HG03039 (cell line): ENCODE data around the gene ARHGAP33.

Source experiments
- ATAC-seq: cut with Tn5 transposase; IDR thresholded peaks from one replicate; pipeline ENCODE4 v1.9.1; 2021; ENCODE audit warnings: mild to moderate bottlenecking, moderate library complexity; ENCODE audit not compliant: unreplicated experiment

The ARHGAP33 gene, protein sequence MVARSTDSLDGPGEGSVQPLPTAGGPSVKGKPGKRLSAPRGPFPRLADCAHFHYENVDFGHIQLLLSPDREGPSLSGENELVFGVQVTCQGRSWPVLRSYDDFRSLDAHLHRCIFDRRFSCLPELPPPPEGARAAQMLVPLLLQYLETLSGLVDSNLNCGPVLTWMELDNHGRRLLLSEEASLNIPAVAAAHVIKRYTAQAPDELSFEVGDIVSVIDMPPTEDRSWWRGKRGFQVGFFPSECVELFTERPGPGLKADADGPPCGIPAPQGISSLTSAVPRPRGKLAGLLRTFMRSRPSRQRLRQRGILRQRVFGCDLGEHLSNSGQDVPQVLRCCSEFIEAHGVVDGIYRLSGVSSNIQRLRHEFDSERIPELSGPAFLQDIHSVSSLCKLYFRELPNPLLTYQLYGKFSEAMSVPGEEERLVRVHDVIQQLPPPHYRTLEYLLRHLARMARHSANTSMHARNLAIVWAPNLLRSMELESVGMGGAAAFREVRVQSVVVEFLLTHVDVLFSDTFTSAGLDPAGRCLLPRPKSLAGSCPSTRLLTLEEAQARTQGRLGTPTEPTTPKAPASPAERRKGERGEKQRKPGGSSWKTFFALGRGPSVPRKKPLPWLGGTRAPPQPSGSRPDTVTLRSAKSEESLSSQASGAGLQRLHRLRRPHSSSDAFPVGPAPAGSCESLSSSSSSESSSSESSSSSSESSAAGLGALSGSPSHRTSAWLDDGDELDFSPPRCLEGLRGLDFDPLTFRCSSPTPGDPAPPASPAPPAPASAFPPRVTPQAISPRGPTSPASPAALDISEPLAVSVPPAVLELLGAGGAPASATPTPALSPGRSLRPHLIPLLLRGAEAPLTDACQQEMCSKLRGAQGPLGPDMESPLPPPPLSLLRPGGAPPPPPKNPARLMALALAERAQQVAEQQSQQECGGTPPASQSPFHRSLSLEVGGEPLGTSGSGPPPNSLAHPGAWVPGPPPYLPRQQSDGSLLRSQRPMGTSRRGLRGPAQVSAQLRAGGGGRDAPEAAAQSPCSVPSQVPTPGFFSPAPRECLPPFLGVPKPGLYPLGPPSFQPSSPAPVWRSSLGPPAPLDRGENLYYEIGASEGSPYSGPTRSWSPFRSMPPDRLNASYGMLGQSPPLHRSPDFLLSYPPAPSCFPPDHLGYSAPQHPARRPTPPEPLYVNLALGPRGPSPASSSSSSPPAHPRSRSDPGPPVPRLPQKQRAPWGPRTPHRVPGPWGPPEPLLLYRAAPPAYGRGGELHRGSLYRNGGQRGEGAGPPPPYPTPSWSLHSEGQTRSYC

DNA sequence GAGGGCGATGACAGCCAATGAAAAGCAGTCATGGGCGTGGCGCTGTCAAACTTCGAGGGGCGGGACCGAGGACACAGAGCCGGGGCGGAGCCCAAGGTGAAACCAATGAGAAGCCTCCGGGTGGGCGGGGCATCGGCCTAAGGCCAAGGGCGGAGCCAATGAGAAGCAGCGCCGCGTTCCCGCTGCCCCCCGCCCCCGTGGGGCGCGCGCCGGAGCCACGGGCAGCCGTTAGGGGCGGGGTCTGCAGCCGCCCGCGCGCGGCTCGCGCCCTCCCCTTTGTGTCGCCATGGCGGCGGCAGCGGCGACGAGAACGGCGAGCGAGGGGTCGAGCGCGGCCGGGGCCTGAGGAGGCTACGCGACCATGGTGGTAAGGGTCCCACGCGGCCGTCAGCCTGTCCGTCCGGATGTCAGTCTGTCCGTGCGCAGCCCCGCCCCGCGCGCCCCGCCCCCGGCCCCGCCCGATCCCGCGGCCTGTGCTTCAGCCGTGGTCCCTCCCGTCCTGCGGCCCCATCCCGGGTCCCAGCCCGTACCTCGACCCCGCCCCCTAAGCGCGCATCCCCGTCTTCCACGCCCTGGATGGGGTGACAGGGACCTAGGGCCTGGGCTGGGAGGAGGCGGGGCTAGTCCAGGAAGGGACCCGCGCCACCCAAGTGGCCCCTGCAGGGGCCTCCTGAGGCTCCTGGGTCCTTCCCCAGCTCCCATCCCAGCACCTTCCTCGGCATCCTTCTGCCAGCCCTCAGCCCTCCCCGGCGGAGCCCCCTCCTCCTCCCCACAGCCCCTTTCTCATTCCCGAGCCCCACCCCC, at the start of gene ARHGAP33:
ARHGAP33 (plus strand) TSS at position 267 of the 804 bp plus-strand sequence; CDS start at position 362, 95 bp downstream.
- peak; percentile 87 for ATAC-seq

DNA sequence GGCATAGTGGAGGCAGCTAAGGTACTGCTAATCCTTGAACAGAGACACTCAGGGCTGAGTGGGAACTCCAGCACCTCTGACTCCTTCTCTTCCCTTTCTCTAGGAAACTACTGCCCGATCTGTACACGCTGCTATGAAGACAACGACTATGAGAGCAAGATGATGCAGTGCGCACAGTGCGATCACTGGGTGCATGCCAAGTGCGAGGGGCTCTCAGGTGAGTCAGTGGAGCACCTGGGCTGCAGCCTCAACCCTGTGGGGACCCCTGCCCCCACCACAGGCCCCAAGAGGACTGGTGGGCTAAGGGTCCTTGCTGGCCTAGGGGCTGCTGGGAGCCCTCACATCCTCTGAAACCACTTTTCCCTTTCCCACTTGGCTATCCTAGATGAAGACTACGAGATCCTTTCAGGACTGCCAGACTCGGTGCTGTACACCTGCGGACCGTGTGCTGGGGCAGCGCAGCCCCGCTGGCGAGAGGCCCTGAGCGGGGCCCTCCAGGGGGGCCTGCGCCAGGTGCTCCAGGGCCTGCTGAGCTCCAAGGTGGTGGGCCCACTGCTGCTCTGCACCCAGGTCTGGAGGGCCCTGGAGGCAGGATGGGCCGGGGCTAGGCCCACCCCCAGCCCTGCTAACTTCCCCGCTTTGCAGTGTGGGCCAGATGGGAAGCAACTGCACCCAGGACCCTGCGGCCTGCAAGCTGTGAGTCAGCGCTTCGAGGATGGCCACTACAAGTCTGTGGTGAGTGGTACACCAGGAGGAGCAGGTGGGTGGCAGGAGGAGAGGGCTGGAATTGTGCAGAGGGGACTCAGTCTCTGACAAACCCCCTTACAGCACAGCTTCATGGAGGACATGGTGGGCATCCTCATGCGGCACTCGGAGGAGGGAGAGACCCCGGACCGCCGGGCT, 48.1 kb upstream of the ARHGAP33 start:
- no peak for ATAC-seq

DNA sequence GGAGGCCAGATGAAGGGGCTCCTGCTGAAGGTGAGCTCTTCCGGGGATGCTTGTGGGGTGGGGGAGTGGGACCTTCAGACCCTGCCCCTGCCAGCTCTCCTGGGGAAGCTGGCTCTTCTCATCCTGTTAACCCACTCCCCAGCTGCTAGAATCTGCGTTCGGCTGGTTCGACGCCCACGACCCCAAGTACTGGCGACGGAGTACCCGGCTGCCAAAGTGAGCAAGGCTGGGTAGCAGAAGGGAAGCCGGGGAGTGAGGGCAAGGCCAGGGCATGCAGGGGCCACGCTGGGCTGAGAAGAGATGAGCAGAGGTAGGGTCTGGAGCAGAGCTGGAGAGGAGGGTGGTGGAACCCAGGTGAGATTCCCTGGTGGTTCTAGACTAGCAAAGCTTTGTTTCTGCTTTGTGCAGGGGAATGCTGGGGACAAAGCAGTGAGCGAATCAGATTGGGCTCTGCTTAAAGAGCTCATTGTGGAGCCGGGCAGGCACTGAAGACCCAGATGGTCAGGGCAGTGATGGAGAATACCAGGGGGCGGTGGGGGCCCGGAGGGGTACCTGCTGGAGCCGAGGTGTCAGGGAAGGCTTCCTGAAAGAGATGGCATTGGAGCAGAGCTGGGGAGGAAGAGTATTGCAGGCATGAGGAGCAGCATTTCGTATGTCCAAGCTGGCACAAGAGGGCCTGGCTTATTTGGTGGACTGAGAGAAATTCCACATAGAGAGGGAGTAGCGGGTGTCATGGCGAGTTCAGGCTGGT, 47.2 kb upstream of the ARHGAP33 start:
- no peak for ATAC-seq

DNA sequence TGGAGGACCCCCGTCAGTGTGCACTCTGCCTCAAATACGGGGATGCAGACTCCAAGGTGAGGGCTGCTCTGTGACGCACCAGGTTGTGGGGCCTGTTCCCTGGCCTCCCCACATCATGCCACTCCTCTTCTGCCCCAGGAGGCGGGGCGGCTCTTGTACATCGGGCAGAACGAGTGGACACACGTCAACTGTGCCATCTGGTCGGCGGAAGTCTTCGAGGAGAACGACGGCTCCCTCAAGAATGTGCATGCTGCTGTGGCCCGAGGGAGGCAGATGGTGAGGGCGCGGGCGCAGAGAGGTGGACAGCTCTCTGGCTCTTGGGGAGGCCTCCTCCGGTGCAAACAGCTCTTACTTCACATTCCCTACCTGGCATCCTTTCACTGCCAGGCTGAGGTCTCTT, 46.3 kb upstream of the ARHGAP33 start:
- ATAC-seq: no peak

DNA sequence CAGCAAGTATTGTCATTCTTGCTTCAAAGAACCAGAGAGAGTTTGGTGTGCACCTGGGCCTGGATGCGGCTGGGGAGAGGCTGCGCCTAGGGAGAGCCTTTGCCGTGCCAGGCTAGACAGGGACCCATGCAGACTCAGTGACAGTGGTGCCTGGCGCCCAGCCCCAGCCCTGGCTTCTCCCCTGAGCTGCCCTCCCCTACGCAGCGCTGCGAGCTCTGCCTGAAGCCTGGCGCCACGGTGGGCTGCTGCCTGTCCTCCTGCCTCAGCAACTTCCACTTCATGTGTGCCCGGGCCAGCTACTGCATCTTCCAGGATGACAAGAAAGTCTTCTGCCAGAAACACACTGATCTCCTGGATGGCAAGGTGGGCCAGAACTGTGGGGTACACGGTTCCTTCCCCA, 45.6 kb upstream of the ARHGAP33 start:
- ATAC-seq: no peak

DNA sequence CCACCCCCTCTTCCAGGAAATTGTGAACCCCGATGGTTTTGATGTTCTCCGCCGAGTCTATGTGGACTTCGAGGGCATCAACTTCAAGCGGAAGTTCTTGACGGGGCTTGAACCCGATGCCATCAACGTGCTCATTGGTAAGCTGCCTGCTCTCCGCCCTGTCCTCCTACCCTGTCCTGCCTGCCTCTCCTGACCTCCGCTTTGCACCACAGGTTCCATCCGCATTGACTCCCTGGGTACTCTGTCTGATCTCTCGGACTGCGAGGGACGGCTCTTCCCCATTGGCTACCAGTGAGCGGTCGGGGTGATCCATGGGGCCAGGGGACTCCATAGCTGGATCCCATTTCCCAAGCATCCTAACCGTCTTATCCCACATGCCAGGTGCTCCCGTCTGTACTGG, 45.0 kb upstream of the ARHGAP33 start:
- ATAC-seq: no peak

DNA sequence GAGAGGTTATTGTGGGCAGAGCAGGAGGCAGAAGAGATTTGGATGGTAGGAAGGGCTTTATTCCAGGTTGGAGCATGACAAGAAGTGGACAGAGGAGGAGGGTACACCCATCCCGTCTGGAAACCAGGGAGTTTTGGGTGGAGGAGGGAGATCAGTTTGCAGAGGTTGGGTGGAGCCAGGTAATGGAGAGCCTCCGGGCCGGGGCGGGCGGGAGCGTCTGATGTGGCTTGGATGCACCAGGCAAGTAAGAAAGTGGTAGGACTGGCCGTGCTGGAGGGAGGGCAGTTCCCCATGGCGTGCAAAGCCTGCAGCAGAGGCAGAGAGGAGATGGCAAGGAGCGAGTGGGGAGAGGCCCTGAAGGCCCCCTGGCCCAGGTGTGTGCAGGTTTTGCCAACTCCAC, 44.0 kb upstream of the ARHGAP33 start:
- no peak for ATAC-seq

DNA sequence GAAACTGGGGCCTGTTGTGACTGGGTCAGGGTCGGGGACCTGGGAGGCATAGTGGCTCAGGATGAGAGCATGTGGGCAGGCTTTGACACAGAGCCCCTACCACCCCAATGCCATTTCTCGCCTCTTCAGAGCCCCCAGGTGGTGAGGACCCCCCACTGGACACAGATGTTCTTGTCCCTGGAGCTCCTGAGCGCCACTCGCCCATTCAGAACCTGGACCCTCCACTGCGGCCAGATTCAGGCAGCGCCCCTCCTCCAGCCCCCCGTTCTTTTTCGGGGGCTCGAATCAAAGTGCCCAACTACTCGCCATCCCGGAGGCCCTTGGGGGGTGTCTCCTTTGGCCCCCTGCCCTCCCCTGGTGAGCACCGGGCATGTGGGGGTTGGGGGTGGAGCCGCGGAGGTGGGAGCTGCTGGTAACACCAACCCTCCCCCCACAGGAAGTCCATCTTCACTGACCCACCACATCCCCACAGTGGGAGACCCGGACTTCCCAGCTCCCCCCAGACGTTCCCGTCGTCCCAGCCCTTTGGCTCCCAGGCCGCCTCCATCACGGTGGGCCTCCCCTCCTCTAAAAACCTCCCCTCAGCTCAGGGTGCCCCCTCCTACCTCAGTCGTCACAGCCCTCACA, 43.5 kb upstream of the ARHGAP33 start:
- ATAC-seq: no peak

DNA sequence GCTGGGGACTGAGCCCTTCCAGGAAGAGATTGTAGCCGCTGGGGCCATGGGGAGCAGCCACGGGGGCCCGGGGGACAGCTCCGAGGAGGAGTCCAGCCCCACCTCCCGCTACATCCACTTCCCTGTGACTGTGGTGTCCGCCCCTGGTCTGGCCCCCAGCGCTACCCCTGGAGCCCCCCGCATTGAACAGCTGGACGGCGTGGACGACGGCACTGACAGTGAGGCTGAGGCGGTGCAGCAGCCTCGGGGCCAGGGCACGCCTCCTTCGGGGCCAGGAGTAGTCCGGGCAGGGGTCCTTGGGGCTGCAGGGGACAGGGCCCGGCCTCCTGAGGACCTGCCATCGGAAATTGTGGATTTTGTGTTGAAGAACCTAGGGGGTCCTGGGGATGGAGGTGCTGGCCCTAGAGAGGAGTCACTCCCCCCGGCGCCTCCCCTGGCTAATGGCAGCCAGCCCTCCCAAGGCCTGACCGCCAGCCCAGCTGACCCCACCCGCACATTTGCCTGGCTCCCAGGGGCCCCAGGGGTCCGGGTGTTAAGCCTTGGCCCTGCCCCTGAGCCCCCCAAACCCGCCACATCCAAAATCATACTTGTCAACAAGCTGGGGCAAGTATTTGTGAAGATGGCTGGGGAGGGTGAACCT, 42.7 kb upstream of the ARHGAP33 start:
- no peak for ATAC-seq

DNA sequence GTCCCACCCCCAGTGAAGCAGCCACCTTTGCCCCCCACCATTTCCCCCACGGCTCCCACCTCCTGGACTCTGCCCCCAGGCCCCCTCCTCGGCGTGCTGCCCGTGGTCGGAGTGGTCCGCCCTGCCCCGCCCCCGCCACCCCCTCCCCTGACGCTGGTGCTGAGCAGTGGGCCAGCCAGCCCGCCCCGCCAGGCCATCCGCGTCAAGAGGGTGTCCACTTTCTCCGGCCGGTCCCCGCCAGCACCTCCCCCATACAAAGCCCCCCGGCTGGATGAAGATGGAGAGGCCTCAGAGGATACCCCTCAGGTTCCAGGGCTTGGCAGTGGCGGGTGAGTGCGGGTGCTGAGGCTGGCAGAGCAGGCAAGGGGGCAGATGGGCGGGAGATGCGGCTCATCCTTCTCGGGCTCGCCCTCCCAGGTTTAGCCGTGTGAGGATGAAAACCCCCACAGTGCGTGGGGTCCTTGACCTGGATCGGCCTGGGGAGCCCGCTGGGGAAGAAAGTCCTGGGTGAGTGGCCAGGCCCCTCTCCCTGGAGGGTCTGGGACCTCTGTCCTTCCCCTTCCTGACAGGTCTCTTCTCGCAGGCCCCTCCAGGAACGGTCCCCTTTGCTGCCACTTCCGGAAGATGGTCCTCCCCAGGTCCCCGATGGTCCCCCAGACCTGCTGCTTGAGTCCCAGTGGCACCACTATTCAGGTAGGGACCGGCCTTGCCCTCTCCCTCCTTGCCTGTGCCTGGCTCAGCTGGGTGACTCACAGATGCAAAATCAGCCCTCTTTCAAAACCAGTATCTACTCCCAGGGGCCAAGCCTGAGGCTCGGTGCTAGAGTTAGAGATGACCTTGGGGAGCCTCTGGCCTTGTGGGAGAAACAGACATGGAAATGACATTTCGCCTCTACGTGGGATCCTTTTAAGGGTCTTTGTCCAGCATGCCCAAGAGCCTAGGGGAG, 41.9 kb upstream of the ARHGAP33 start:
- no peak for ATAC-seq

DNA sequence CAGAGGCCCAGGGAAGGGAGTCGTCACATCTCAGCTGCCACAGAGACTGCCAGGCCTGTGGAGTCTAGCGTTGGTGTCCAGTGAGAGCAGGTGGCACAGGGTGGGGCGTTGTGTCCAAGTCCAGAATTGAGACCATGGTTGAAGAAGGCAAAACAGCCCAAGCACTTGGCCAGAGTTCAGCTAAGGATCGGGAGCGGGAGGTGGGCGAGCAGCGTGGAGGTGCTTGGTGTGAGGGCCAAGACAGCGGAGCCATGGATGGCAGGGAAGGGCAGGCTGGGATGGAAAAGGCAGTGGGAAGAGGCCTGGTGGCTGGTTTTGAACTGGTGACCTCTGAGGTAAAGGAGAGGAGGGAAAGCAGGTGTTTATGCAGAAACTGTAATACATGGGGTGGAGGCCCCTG, 41.1 kb upstream of the ARHGAP33 start:
- no peak for ATAC-seq

DNA sequence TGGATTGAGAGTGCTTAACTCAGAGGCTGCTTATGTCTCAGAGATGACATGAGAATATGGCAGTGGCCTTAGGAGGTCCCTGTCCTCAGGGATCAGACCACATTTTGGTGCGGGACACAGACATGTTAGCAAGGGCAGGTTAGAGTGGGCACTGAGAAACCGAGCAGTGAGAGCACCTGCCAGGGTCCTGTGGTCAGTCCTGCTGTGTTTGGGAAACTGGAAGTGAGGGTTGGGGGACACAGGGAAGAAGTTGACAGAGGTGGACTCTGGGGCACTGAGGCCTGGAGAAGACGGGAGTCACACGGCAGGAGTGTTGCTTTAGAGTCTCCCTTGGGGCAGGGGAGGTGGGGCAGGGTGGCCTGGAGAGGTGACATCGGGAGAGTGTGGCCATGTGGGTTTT, 40.5 kb upstream of the ARHGAP33 start:
- no peak for ATAC-seq

DNA sequence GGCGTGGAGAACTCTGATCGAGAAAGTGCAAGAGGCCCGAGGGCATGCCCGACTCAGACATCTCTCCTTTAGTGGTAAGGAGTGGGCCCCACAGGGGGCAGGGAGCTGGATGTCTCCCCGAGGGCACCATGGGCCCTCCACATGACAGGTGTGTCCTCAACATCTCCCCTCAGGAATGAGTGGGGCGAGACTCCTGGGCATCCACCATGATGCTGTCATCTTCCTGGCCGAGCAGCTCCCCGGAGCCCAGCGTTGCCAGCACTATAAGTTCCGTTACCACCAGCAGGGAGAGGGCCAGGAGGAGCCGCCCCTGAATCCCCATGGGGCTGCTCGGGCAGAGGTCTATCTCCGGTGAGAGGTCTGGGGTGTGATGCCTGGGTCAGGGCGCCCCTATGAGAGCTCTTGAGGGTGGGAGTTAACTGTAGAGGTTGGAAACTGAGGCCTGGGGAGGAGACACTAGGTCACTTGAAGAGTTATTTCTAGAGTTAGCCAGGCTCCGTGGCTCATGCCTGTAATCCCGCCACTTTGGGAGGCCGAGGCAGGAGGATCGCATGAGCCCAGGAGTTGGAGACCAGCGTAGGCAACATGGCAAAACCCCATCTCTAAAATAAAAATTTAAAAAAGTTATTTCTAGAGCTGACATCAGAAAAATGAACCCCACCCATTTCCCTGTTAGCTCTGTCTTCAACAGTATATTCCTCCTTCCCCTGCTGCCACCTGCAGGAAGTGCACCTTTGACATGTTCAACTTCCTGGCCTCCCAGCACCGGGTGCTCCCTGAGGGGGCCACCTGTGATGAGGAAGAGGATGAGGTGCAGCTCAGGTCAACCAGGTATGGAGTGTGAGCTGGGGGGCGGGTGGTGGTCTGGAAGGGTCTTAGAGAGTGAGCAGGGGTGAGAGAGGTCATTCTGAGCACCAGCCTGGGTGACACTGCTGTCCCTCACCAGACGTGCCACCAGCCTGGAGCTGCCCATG, 38.2 kb upstream of the ARHGAP33 start:
- ATAC-seq: no peak

DNA sequence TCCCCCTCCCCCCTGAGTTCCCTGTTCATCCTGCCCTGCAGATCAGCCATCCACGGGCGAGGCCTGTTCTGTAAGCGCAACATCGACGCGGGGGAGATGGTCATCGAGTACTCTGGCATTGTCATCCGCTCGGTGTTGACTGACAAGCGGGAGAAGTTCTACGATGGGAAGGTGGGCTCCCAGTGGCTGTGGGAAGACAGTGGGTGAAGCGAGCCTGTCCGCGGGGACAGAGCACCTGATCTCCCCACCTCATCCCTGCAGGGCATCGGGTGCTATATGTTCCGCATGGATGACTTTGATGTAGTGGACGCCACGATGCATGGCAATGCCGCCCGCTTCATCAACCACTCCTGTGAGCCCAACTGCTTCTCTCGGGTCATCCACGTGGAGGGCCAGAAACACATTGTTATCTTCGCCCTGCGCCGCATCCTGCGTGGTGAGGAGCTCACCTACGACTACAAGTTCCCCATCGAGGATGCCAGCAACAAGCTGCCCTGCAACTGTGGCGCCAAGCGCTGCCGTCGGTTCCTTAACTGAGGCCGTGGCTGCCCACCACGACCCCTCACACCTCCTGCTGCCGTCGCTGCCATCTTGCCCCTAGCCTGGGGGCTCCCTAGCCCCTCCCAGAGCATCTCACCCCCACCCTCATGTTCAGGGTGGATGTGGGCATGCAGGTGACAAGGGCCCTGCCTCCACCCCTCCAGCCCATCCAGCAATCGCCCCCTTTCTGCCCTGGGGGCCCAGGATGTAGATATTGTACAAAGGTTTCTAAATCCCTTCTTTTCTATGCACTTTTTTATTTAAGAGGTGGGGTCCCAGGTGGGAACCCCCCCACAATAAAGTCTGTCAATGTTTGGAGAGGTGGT, 37.1 kb upstream of the ARHGAP33 start:
- no peak for ATAC-seq

DNA sequence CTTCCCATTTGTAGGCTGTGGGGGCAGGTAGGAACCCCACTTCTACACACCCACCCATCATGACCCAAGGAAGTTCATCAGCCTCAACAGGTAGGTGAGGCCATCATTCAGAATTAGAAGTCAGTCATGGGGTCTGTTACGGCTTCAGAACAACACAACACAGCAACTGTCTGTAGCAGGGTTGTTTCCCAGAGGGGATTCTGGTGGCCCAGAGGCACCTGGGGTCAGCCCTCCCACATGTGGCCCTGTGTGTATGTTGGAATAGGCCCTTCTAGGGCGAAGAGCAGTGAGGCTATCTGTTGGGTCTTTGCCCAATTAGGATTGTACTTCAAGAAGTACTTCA, 36.5 kb upstream of the ARHGAP33 start:
- no peak for ATAC-seq
